SK-N-SH (cell line): ENCODE results near the gene DNAJC5.

Source experiments
- EP300 ChIP-seq, 2 experiments: IDR thresholded peaks; 2 replicates each; pipeline versions ENCODE4 v1.4.0 to v1.6.1; 2012; ENCODE audit warnings: borderline replicate concordance in 1 of 2, low read depth in 1 of 2, low read length in 1 of 2
- EZH2phosphoT487 ChIP-seq: fragments of 200-600 bp; sonication (generic); IDR thresholded peaks from 2 replicates; pipeline ENCODE4 v1.6.1; 2017; ENCODE audit warnings: low read depth, mixed run types, mild to moderate bottlenecking, antibody characterized with exemption, moderate library complexity, borderline replicate concordance
- FOXJ3 ChIP-seq: sonication (generic); formaldehyde crosslinking; IDR thresholded peaks from 2 replicates; pipeline ENCODE4 v1.5.1; 2020; ENCODE audit warnings: mild to moderate bottlenecking, missing genetic modification reagents
- GATA2 ChIP-seq: sonication (generic); formaldehyde crosslinking; IDR thresholded peaks from 2 replicates; pipeline ENCODE4 v1.5.0; 2020; ENCODE audit warnings: mild to moderate bottlenecking, missing genetic modification reagents
- NFIC ChIP-seq: IDR thresholded peaks from 2 replicates; pipeline ENCODE4 v1.4.0; 2012; ENCODE audit warnings: borderline replicate concordance
- RCOR1 ChIP-seq: fragments of 150-350 bp; IDR thresholded peaks from 2 replicates; pipeline ENCODE4 v1.6.1; 2017; ENCODE audit warnings: antibody characterized with exemption, low read length
- RXRA ChIP-seq: IDR thresholded peaks from 2 replicates; pipeline ENCODE4 v1.4.0; 2012; ENCODE audit warnings: low read depth, mild to moderate bottlenecking, borderline replicate concordance
- SIN3A ChIP-seq: IDR thresholded peaks from 2 replicates; pipeline ENCODE4 v1.6.1; 2012; ENCODE audit warnings: low read depth, mild to moderate bottlenecking, low read length, moderate library complexity, borderline replicate concordance
- TAF1 ChIP-seq: IDR thresholded peaks from 2 replicates; pipeline ENCODE4 v1.6.1; 2012; ENCODE audit warnings: low read depth, mild to moderate bottlenecking, low read length, moderate library complexity, borderline replicate concordance
- YY1 ChIP-seq: IDR thresholded peaks from 2 replicates; pipeline ENCODE4 v1.4.0; 2012; ENCODE audit warnings: low read depth, mild to moderate bottlenecking
- TF ChIP-seq, protein P1 (sequence below): fragments of 200-600 bp; sonication (generic); IDR thresholded peaks from 2 replicates; pipeline ENCODE4 v1.6.1; 2017; ENCODE audit warnings: antibody characterized with exemption, mild to moderate bottlenecking, moderate library complexity
- TF ChIP-seq, protein P2 (sequence below): IDR thresholded peaks from 2 replicates; pipeline ENCODE4 v1.6.1; 2012; ENCODE audit warnings: mild to moderate bottlenecking, low read depth, low read length, moderate library complexity
- TF ChIP-seq, protein P3 (sequence below): IDR thresholded peaks from 2 replicates; pipeline ENCODE4 v1.4.0; 2012; ENCODE audit warnings: low read depth
- TF ChIP-seq, protein P4 (sequence below): fragments of 150-350 bp; IDR thresholded peaks from 2 replicates; pipeline ENCODE4 v1.6.1; 2017; ENCODE audit warnings: antibody characterized with exemption, low read length, low read depth, borderline replicate concordance

DNA sequence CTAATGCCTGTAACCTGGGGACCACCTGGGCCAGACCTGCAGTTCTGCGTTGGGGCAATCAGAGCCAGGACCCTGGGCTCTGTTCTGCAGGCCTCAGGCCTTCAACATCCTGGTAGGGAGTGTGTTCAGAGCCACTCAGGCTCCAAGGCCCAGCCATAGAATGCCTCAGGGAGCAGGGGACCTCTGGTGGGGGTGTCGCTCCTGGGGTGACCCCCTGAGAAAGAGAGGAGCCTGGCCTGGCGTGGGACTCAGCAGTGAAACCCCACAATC lies 48.8 kb downstream of the DNAJC5 start:
- TF ChIP-seq, protein P1, sequence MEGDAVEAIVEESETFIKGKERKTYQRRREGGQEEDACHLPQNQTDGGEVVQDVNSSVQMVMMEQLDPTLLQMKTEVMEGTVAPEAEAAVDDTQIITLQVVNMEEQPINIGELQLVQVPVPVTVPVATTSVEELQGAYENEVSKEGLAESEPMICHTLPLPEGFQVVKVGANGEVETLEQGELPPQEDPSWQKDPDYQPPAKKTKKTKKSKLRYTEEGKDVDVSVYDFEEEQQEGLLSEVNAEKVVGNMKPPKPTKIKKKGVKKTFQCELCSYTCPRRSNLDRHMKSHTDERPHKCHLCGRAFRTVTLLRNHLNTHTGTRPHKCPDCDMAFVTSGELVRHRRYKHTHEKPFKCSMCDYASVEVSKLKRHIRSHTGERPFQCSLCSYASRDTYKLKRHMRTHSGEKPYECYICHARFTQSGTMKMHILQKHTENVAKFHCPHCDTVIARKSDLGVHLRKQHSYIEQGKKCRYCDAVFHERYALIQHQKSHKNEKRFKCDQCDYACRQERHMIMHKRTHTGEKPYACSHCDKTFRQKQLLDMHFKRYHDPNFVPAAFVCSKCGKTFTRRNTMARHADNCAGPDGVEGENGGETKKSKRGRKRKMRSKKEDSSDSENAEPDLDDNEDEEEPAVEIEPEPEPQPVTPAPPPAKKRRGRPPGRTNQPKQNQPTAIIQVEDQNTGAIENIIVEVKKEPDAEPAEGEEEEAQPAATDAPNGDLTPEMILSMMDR: no peak
- no peak for TF ChIP-seq TAF1
- TF ChIP-seq RCOR1: no peak
- no peak for TF ChIP-seq EZH2phosphoT487
- TF ChIP-seq, protein P2, sequence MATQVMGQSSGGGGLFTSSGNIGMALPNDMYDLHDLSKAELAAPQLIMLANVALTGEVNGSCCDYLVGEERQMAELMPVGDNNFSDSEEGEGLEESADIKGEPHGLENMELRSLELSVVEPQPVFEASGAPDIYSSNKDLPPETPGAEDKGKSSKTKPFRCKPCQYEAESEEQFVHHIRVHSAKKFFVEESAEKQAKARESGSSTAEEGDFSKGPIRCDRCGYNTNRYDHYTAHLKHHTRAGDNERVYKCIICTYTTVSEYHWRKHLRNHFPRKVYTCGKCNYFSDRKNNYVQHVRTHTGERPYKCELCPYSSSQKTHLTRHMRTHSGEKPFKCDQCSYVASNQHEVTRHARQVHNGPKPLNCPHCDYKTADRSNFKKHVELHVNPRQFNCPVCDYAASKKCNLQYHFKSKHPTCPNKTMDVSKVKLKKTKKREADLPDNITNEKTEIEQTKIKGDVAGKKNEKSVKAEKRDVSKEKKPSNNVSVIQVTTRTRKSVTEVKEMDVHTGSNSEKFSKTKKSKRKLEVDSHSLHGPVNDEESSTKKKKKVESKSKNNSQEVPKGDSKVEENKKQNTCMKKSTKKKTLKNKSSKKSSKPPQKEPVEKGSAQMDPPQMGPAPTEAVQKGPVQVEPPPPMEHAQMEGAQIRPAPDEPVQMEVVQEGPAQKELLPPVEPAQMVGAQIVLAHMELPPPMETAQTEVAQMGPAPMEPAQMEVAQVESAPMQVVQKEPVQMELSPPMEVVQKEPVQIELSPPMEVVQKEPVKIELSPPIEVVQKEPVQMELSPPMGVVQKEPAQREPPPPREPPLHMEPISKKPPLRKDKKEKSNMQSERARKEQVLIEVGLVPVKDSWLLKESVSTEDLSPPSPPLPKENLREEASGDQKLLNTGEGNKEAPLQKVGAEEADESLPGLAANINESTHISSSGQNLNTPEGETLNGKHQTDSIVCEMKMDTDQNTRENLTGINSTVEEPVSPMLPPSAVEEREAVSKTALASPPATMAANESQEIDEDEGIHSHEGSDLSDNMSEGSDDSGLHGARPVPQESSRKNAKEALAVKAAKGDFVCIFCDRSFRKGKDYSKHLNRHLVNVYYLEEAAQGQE: no peak
- TF ChIP-seq NFIC: no peak
- TF ChIP-seq RXRA: no peak
- TF ChIP-seq SIN3A: no peak
- no peak for TF ChIP-seq GATA2
- TF ChIP-seq, protein P3, sequence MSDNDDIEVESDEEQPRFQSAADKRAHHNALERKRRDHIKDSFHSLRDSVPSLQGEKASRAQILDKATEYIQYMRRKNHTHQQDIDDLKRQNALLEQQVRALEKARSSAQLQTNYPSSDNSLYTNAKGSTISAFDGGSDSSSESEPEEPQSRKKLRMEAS: no peak
- TF ChIP-seq EP300 (IDR thresholded peaks at IDR 0.05; ENCODE audit: borderline replicate concordance in 1 of 2, low read depth in 1 of 2, low read length in 1 of 2): no peak
- no peak for TF ChIP-seq FOXJ3
- TF ChIP-seq YY1: no peak
- TF ChIP-seq, protein P4, sequence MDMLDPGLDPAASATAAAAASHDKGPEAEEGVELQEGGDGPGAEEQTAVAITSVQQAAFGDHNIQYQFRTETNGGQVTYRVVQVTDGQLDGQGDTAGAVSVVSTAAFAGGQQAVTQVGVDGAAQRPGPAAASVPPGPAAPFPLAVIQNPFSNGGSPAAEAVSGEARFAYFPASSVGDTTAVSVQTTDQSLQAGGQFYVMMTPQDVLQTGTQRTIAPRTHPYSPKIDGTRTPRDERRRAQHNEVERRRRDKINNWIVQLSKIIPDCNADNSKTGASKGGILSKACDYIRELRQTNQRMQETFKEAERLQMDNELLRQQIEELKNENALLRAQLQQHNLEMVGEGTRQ: no peak
